ENCODE data around the gene UPK3BL2.
"Not testable (repeated sequence)": the region's sequence is repeated elsewhere in the genome, so short reads cannot be mapped to it uniquely, and the experiment has no call there.

Gene UPK3BL2

GRCh38 chr7:102540604-102541003 is 2.9 kb downstream of the UPK3BL2 start:
- DNase-seq (ENCODE audit: low read depth); H3K4me3 ChIP-seq (ENCODE audit: low read depth, low read length): not testable (repeated sequence)

GRCh38 chr7:102535062-102535615 is 8.4 kb downstream of the UPK3BL2 start:
- H3K4me3 ChIP-seq (ENCODE audit: low read depth, low read length), result not testable (repeated sequence)
- DNase-seq (ENCODE audit: low read depth), result peak; percentile 0

- not testable (repeated sequence) for DNase-seq (ENCODE audit: low read depth); H3K4me3 ChIP-seq (ENCODE audit: low read depth, low read length)
Measured at GRCh38 chr7:102532127-102532526, 11.4 kb downstream of the UPK3BL2 start.

DNA sequence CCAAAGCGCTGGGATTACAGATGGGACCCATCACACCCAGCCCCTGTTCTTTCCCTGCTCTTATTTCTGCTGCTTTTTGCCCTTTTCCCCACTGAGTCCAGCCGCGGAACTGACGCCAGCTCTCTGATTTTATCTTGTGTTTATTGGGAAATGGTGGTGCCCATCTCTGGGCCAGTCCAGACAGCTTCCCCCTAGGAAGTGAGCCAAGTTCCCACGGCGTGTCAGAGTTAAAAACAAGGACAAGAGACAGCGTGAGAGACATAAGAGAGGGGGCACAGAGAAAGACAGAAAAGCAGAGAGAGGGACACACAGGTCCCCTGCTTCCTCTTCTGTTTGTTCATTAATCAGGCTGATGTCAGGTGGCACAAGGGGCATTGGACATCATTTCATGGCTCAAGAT is 11.9 kb downstream of the UPK3BL2 start:
- H3K4me3 ChIP-seq (ENCODE audit: low read depth, low read length); DNase-seq (ENCODE audit: low read depth): not testable (repeated sequence)

DNA sequence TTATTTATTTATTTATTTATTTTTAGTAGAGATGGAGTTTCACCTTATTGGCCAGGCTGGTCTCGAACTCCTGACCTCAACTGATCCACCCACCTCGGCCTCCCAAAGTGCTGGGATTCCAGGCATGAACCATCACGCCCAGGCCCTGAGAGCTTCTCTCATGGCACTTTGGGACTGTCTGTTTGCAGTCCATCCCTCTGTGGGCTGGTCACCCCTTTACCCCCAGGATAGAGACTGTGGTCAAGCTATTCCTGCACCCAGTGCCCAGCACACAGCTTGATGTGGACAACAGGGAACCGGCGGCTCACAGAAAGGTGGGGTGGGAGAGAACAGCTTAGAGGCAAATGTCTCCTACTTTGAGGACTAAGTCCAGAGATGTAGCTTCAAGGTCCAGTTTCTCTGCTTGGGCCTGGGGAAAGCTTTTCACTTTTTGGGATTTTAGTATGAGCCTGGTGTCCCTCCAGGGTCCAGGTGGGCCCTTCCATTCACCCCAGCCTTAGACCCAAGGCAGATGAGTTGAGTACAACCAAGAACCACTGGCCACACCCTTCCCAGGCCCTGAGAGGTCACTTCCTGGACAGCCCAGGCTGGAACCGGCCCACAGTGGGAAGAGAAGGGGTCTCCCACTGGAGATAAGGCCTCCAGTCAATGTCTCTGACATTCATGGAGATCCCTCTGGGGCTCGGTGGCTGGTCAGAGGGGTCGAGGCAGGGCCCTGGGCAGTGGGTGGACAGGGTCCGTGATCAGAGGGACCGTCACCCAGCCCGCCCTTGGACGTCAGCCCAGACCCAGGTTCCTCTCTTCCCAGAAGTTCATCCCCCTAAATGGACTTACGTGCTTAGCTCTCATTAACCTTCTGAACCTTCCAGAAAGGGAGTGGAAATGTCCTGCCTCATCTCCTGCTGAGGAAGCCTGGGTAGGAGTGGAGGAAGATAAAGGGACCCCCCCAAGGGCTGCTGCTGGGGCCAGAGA is 15.4 kb downstream of the UPK3BL2 start:
- not testable (repeated sequence) for H3K4me3 ChIP-seq (ENCODE audit: low read depth, low read length); DNase-seq (ENCODE audit: low read depth)

DNA sequence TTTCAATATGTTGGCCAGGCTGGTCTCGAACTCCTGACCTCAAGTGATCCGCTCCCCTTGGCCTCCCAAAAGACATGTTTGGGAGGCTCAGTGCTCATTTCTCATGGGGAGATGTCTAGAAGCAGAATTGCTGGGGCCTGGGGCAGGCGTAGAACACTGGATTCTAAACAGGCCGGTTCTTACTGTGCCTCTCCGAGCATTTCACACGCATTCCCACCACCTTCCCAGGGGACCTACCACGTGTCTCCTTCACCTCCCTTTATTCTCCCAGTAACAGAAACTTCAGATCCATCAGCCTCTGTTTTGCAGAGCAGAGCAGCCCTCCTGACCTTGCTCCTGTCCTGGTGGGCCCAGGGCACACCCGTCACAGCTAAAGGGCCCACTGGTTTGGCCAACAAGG is 16.3 kb downstream of the UPK3BL2 start:
- DNase-seq (ENCODE audit: low read depth); H3K4me3 ChIP-seq (ENCODE audit: low read depth, low read length): not testable (repeated sequence)

GRCh38 chr7:102524803-102525202 is 18.7 kb downstream of the UPK3BL2 start:
- not testable (repeated sequence) for DNase-seq (ENCODE audit: low read depth); H3K4me3 ChIP-seq (ENCODE audit: low read depth, low read length)

DNA sequence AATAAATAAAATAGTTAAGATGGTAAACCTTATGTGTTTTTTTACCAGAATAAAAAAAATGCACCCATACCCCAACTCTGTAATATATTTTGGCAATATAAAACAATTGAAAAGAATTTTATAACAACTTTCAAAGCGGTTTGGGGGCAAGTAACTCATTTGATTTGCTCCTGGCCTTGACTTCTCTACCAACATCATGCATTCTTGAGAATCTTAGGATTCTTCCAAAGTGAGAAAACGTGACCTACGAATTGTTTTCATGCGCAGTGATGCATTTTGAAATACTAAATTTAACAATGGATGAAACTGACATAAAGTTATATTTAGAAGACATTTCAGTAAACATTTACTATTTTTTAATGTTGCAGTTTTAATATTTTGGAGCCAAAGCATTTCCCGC is 22.7 kb downstream of the UPK3BL2 start:
- not testable (repeated sequence) for DNase-seq (ENCODE audit: low read depth); H3K4me3 ChIP-seq (ENCODE audit: low read depth, low read length)

DNA sequence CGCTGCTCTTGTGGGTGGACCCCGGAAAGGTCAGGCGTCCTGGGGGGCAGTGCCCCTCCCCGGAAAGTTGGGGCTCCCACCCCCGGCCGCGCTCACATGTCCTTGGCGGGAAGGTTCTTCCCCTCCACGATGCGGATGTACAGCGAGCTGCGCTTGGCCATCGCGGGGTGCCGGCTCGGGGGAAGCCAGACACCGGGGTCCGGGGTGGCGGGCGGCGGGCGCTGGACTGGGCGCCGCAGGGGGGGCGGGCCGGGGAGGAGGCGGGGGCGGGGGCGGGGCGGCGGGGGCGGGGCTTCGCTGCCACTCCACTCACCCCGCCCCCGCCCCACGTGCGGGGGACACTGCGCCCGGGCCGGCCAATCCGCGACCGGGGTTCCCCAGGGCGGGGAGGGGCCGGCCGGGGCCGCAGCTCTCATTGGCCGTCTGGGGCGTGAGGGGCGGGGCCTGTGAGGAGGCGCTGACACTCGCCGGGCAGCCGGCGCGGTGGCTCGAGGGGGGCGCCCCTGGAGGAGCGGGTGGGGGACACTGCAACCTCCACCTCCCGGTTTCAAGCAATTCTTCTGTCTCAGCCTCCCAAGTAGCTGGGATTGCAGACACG is 25.8 kb downstream of the UPK3BL2 start, which contains the start of gene RASA4B:
RASA4B (minus strand) TSS at position 228 of the 598 bp plus-strand sequence; CDS start at position 161, 67 bp downstream.
- DNase-seq (ENCODE audit: low read depth), result peak; percentile 2
- not testable (repeated sequence) for H3K4me3 ChIP-seq (ENCODE audit: low read depth, low read length)

DNA sequence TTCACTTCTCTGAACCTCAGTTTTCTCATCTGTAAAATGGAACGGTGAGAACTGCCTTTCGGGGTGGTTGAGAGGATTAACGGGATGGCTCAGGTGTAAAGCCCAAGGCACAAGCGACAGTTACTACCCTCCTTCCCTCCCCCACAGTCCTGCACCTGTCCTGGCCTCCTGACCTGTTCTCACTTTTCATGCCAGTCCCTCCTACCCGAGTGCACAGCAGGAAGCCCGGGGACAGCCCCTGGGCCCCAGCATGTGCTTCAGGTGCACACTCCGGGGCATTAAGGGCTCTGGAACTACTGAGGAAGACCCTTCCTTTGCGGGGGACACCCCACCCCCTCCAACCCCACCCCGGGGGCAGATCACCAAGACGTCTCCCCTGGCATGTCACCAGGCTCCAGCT is 26.5 kb downstream of the UPK3BL2 start:
- not testable (repeated sequence) for H3K4me3 ChIP-seq (ENCODE audit: low read depth, low read length); DNase-seq (ENCODE audit: low read depth)

GRCh38 chr7:102515889-102516288 is 27.6 kb downstream of the UPK3BL2 start:
- DNase-seq (ENCODE audit: low read depth); H3K4me3 ChIP-seq (ENCODE audit: low read depth, low read length): not testable (repeated sequence)

GRCh38 chr7:102514881-102515721 is 28.4 kb downstream of the UPK3BL2 start:
- H3K4me3 ChIP-seq (ENCODE audit: low read depth, low read length); DNase-seq (ENCODE audit: low read depth): not testable (repeated sequence)

DNA sequence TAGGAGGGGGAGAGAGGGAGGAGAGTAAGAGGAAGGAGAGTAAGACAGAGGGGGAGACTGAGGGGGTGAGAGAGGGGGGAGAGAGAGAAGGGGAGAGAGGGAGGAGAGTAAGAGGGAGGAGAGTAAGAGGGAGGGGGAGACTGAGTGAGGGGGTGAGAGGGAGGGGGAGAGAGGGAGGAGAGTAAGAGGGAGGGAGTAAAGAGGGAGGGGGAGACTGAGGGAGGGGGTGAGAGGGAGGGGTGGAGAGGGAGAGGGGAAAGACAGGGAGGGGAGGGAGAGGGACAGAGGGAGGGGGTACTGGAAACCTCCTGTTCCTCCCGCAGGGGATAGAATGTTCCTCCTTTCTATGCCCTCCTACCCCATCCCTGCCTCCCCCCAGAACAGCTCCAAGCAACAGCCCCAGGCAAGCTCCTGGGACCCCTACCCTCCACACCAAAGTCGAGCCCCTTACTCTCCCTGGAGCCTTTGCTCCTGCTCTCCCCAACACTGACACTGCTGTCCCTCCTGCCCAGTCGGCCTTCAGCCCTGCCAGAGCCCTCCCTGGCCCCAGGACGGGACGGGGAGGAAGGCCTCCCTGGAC is 30.8 kb downstream of the UPK3BL2 start:
- H3K4me3 ChIP-seq (ENCODE audit: low read depth, low read length), result not testable (repeated sequence)
- peak; percentile 82 for DNase-seq (ENCODE audit: low read depth)

- H3K4me3 ChIP-seq (ENCODE audit: low read depth, low read length); DNase-seq (ENCODE audit: low read depth): not testable (repeated sequence)
Measured at GRCh38 chr7:102511860-102512522, 31.5 kb downstream of the UPK3BL2 start.

- H3K4me3 ChIP-seq (ENCODE audit: low read depth, low read length), result not testable (repeated sequence)
Measured at GRCh38 chr7:102510575-102510974, 32.9 kb downstream of the UPK3BL2 start.

GRCh38 chr7:102507410-102508088 is 35.9 kb downstream of the UPK3BL2 start:
- not testable (repeated sequence) for H3K4me3 ChIP-seq (ENCODE audit: low read depth, low read length); DNase-seq (ENCODE audit: low read depth)

More at GRCh38 chr7:102510575-102510974, 32.9 kb downstream of the UPK3BL2 start:
- not testable (repeated sequence) for DNase-seq (ENCODE audit: low read depth)

Measured in NB4 (cell line).